Right lung (tissue), 5 donors: ENCODE measurements around the gene CENPA. TPM values are rescaled to one million over a fixed set of nuclear protein-coding genes. Genes with fewer than 3 reads are reported as not detected.
"Not testable (repeated sequence)": the region's sequence is repeated elsewhere in the genome, so short reads cannot be mapped to it uniquely, and the experiment has no call there.

Source experiments
- DNase-seq, 2 donors: peaks; one replicate each; pipeline ENCODE4 v3.0.0-alpha.2; 2013
- polyA plus RNA-seq, 5 donors: library from polyadenylated mRNA; unstranded; fragments of 120-200 nt; gene quantifications; one replicate each; pipeline versions ENCODE4 v1.2.1 to v1.2.3, GENCODE V29; 2013; ENCODE audit warnings: inconsistent platforms in 1 of 5, low replicate concordance in 1 of 5; ENCODE audit not compliant: insufficient read length in 5 of 5, insufficient read depth in 1 of 5

Gene CENPA
- polyA plus RNA-seq, 5 donors: 9.8 to 29.0 (median 13.9) TPM

- DNase-seq: no peak
Measured at GRCh38 chr2:26784570-26785234, 1.2 kb upstream of the CENPA start.

- DNase-seq: no peak
Measured at GRCh38 chr2:26786207-26787028, 562 bp downstream of the CENPA start.

- DNase-seq: no peak
Measured at GRCh38 chr2:26792720-26793119, 6.9 kb downstream of the CENPA start.

GRCh38 chr2:26793518-26793917, 7.7 kb downstream of the CENPA start:
- DNase-seq: no peak

- not testable (repeated sequence) for DNase-seq
Measured at GRCh38 chr2:26795135-26795534, 9.3 kb downstream of the CENPA start.

GRCh38 chr2:26801328-26801727, 15.5 kb downstream of the CENPA start:
- DNase-seq: no peak

- no peak for DNase-seq
Measured at GRCh38 chr2:26801796-26802195, 15.9 kb downstream of the CENPA start.

- DNase-seq: no peak
Measured at GRCh38 chr2:26805241-26805676, 19.4 kb downstream of the CENPA start.

- DNase-seq: no peak
Measured at GRCh38 chr2:26807788-26808460, 22.1 kb downstream of the CENPA start.

GRCh38 chr2:26809211-26809610, 23.4 kb downstream of the CENPA start:
- no peak for DNase-seq

- no peak for DNase-seq
Measured at GRCh38 chr2:26809876-26810577, 24.2 kb downstream of the CENPA start.

GRCh38 chr2:26811261-26811660, 25.4 kb downstream of the CENPA start:
- no peak for DNase-seq

GRCh38 chr2:26811791-26812694, 26.2 kb downstream of the CENPA start:
- DNase-seq: no peak

GRCh38 chr2:26812731-26813130, 26.9 kb downstream of the CENPA start:
- DNase-seq: no peak

- not testable (repeated sequence) for DNase-seq
Measured at GRCh38 chr2:26814072-26814765, 28.4 kb downstream of the CENPA start.

GRCh38 chr2:26816893-26817292, 31.0 kb downstream of the CENPA start:
- no peak for DNase-seq

- no peak for DNase-seq
Measured at GRCh38 chr2:26818255-26818654, 32.4 kb downstream of the CENPA start.

- no peak for DNase-seq
Measured at GRCh38 chr2:26818972-26819371, 33.1 kb downstream of the CENPA start.

- no peak for DNase-seq
Measured at GRCh38 chr2:26820932-26821331, 35.1 kb downstream of the CENPA start.

GRCh38 chr2:26822877-26823276, 37.0 kb downstream of the CENPA start:
- no peak for DNase-seq
